HepG2 (cell line): ENCODE data around the gene KRT33A.

Source experiments
- PLRG1 ChIP-seq: fragments of 450-650 bp; conservative IDR thresholded peaks from 2 replicates; pipeline ENCODE4 v1.6.1; 2016
- TF ChIP-seq, protein P1 (sequence below): sonication (generic); formaldehyde crosslinking; IDR thresholded peaks from 2 replicates; pipeline ENCODE4 v1.4.0; 2020; ENCODE audit warnings: missing genetic modification reagents, mild to moderate bottlenecking, borderline replicate concordance

DNA sequence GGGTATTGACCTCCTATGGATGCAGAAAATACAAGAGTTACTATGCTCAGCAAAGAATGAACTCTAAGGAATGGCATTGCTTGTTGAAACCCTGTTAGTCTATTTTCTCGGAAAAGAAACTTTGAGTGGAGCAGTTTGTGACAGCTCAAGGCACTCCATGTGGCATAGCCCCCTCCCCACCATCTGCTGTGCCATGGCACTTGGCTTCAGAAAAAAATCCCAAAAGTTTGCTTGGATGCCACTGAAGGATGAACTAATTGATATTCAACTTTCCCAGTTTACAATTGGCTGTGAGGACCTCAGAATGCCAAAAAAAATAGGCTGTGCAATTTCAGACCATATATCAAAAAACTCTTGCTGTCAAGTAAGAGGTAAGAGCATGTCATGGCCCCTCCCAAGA is 45.0 kb upstream of the KRT33A start:
- TF ChIP-seq, protein P1, sequence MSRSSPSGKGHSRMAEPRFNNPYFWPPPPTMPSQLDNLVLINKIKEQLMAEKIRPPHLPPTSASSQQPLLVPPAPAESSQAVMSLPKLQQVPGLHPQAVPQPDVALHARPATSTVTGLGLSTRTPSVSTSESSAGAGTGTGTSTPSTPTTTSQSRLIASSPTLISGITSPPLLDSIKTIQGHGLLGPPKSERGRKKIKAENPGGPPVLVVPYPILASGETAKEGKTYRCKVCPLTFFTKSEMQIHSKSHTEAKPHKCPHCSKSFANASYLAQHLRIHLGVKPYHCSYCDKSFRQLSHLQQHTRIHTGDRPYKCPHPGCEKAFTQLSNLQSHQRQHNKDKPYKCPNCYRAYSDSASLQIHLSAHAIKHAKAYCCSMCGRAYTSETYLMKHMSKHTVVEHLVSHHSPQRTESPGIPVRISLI: no peak
- TF ChIP-seq PLRG1: no peak
